GM06990 (cell line): ENCODE measurements around the gene HNRNPR.
"Not testable (repeated sequence)": the region's sequence is repeated elsewhere in the genome, so short reads cannot be mapped to it uniquely, and the experiment has no call there.

ENCODE experiments used
- DNase-seq: peaks from one replicate; pipeline ENCODE4 v3.0.0-alpha.2; 2011; ENCODE audit not compliant: insufficient read length; ENCODE audit errors: extremely low read depth
- H3K27me3 ChIP-seq: replicated peaks from 2 replicates; pipeline ENCODE4 v1.6.0; 2011; ENCODE audit warnings: low read length; ENCODE audit not compliant: control insufficient read depth, insufficient read depth
- H3K36me3 ChIP-seq: 2 replicates; pipeline ENCODE4 v1.5.1; 2011; ENCODE audit warnings: low read length; ENCODE audit not compliant: control insufficient read depth, insufficient read depth
- H3K4me3 ChIP-seq: replicated peaks from 2 replicates; pipeline ENCODE4 v1.5.1; 2011; ENCODE audit warnings: low read depth, mild to moderate bottlenecking, control low read depth, low read length
- CTCF ChIP-seq: IDR thresholded peaks from 2 replicates; pipeline ENCODE4 v1.5.1; 2011; ENCODE audit warnings: low read length, control low read depth, mild to moderate bottlenecking, inconsistent platforms; ENCODE audit not compliant: insufficient read depth, poor library complexity, severe bottlenecking

HNRNPR gene

GRCh38 chr1:23376890-23377811 lies 33.1 kb upstream of the HNRNPR start:
- no peak for TF ChIP-seq CTCF
- Histone ChIP-seq H3K36me3 (no peaks in the 10 kb centered on the region), H3K27me3 (no peaks in the 10 kb centered on the region), H3K4me3 (no peak overlapping the region)
- DNase-seq: no peak

- DNase-seq, H3K4me3 ChIP-seq, H3K27me3 ChIP-seq, H3K36me3 ChIP-seq: not testable (repeated sequence)
Measured at GRCh38 chr1:23374079-23374735, 30.1 kb upstream of the HNRNPR start.

GRCh38 chr1:23371987-23372880 lies 28.1 kb upstream of the HNRNPR start:
- no peak for TF ChIP-seq CTCF

GRCh38 chr1:23370709-23371584 lies 26.9 kb upstream of the HNRNPR start:
- no peak overlapping the region for H3K4me3 ChIP-seq
- no peaks in the 10 kb centered on the region; the same call in 1 of the 2 replicates for H3K36me3 ChIP-seq
- no peak for DNase-seq
- no peak for TF ChIP-seq CTCF
- no peaks in the 10 kb centered on the region for H3K27me3 ChIP-seq

More at GRCh38 chr1:23371987-23372880, 28.1 kb upstream of the HNRNPR start:
- no peaks in the 10 kb centered on the region for H3K27me3 ChIP-seq
- DNase-seq: no peak
- no peaks in the 10 kb centered on the region for H3K36me3 ChIP-seq
- no peak overlapping the region for H3K4me3 ChIP-seq

- no peaks in the 10 kb centered on the region for H3K27me3 ChIP-seq
- DNase-seq: no peak
- TF ChIP-seq CTCF: no peak
- no peaks in the 10 kb centered on the region; the same call in 1 of the 2 replicates for H3K36me3 ChIP-seq
- H3K4me3 ChIP-seq: no peak overlapping the region
Measured at GRCh38 chr1:23370330-23370708, 26.2 kb upstream of the HNRNPR start.
